Activated B cell treated with CpG ODN at 0.5 μM for 24 hours (primary cell): Measurements from ENCODE around the gene GALNT6. TPM values are rescaled to one million over a fixed set of nuclear protein-coding genes. Genes with fewer than 3 reads are reported as not detected.
"Not testable (repeated sequence)": the region's sequence is repeated elsewhere in the genome, so short reads cannot be mapped to it uniquely, and the experiment has no call there.

Experiments used
- ATAC-seq: fragments of 200-7000 bp; cut with Tn5 transposase; one replicate; pipeline ENCODE4 v1.10.0; 2021; ENCODE audit warnings: low read depth, mild to moderate bottlenecking, moderate library complexity
- CTCF ChIA-PET: fragments of 350-600 bp; sonication (Branson Sonifier 250); formaldehyde crosslinking; loops from one replicate; lab custom pipeline; 2021; ENCODE audit warnings: antibody characterized with exemption; lab: Charles Lee
- POLR2A ChIA-PET: fragments of 350-600 bp; sonication (Branson Sonifier 250); formaldehyde crosslinking; loops from one replicate; lab custom pipeline; 2021; ENCODE audit warnings: antibody characterized with exemption; lab: Charles Lee
- DNase-seq: peaks from one replicate; pipeline ENCODE4 v3.0.0; 2022
- H3K27ac Mint-ChIP-seq: one replicate; pipeline ENCODE4 v1.8.0; 2020; ENCODE audit warnings: mixed read lengths
- H3K27me3 Mint-ChIP-seq: one replicate; pipeline ENCODE4 v1.8.0; 2021; ENCODE audit warnings: mixed read lengths
- H3K36me3 Mint-ChIP-seq: one replicate; pipeline ENCODE4 v1.8.0; 2021; ENCODE audit warnings: low read depth, mixed read lengths
- H3K4me1 Mint-ChIP-seq: one replicate; pipeline ENCODE4 v1.8.0; 2021; ENCODE audit warnings: mixed read lengths
- H3K4me3 Mint-ChIP-seq: one replicate; pipeline ENCODE4 v1.8.0; 2020; ENCODE audit warnings: mild to moderate bottlenecking, mixed read lengths
- H3K9me3 Mint-ChIP-seq: one replicate; pipeline ENCODE4 v1.8.0; 2020; ENCODE audit warnings: mixed read lengths
- intact Hi-C: fragments of 100-400 bp; cut with micrococcal nuclease; formaldehyde crosslinking; loops from one replicate; pipeline ENCODE4 v1.15.1; 2024
- total RNA-seq: library from RNA; stranded (reverse); gene quantifications from 2 replicates; pipeline ENCODE4 v1.2.3, GENCODE V29; 2022
- TF ChIP-seq, protein P1 (sequence below): fragments of 200-600 bp; IDR thresholded peaks from one replicate; pipeline ENCODE4 v1.8.0; 2022; ENCODE audit warnings: antibody characterized with exemption, mild to moderate bottlenecking

GALNT6 gene
- total RNA-seq, 1 donor from 2014 or later: 24.4 TPM

DNA sequence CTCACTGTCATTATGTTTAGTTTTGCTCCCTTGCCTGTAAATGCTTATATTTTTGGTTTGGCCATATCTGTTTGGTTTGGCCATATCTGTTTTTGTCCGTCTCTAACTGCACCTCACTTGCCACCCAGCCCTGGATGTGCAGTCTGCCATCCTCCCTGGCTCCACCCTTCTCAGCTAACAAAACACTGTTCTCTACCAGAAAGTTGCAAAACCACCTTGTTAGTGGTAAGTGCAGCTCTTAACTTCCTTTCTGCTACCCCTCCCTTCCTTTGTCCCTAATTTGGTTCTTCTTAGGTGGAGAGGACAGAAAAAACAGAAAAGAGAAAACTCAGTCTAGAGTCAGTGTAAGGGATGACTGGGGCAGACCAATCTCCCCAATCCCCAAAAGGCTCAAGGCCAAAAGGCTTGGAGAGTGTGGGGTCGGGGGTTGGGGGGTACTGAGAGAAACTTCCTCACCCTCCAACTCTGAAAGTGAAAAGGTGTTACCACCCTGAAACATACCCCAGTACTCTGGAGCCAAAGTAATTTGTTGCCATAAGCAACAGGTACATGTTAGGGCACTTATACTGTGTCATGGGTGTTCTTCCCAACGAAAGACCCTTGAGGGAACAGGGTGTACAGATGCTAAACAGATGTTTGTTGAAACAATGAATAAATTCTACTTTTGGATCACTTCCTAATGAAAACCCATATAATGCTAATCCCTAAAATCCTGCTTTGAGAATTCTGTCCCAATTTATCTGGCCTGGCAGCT, 72.2 kb downstream of the GALNT6 start:
- H3K4me3 Mint-ChIP-seq: peak overlapping the region; percentile 61

DNA sequence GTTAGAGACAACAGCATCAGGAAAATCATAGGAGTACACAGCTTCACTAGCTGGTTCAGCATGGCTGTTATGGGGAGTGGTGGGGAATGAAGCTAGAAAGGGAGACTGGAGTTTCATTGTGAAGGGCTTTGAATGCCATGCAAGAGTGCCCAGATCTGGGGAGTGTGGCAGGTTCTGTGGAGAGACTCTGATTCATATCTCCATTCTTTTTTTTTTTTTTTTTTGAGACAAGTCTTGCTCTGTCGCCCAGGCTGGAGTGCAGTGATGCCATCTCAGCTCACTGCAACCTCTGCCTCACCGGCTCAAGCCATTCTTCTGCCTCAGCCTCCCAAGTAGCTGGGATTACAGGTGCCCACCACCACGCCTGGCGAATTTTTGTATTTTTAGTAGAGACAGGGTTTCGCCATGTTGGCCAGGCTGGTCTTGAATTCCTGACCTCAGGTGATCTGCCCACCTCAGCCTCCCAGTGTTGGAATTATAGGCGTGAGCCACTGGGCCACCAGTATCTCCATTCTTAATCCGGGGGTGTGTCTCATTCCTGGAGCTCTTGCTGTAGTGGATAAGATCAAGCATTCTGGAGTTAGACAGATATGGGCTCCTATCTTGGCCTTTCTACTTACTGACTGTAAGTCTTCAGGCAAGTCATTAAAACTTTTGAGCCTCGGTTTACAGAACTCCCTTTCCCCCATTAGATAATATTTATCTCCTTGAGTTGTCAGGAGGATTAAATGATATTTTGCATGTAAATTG, 73.0 kb downstream of the GALNT6 start:
- Mint-ChIP-seq H3K27ac (peak overlapping the region; percentile 88), H3K4me1 (peaks cover 66% of the 10 kb centered on the region), H3K36me3 (peaks cover 11% of the 10 kb centered on the region), H3K4me3 (peak overlapping the region; percentile 61)
- CTCF ChIA-PET: interaction anchor here (1.6 to 8.2 kb wide), 2 partner anchors 23 to 26 kb away, joined by 3 to 42 read pairs; no protein-coding TSS in a partner anchor
- POLR2A ChIA-PET: interaction anchor here (1.0 to 1.2 kb wide), 6 partner anchors 23 to 733 kb away, joined by 3 to 5 read pairs (median 4); partner anchors contain the start of genes DAZAP2, GALNT6 and NR4A1
- peak; percentile 51 for ATAC-seq
- intact Hi-C loops, DNase-seq, H3K9me3 Mint-ChIP-seq, H3K27me3 Mint-ChIP-seq: not testable (repeated sequence)

More for the DNA sequence above, 72.2 kb downstream of the GALNT6 start:
- peak overlapping the region; percentile 88 for H3K27ac Mint-ChIP-seq
- H3K9me3 Mint-ChIP-seq: no peaks in the 10 kb centered on the region
- H3K4me1 Mint-ChIP-seq: peaks cover 73% of the 10 kb centered on the region
- intact Hi-C loops: no loop called here
- POLR2A ChIA-PET: interaction anchor here (0.6 to 1.5 kb wide), 6 partner anchors 17 to 732 kb away, joined by 3 to 5 read pairs (median 3); partner anchors contain the start of genes GALNT6 and NR4A1
- no peaks in the 10 kb centered on the region for H3K27me3 Mint-ChIP-seq
- peaks cover 11% of the 10 kb centered on the region for H3K36me3 Mint-ChIP-seq
- CTCF ChIA-PET: interaction anchor here (1.6 to 8.2 kb wide), 2 partner anchors 22 to 27 kb away, joined by 3 to 42 read pairs; no protein-coding TSS in a partner anchor
- TF ChIP-seq, protein P1, sequence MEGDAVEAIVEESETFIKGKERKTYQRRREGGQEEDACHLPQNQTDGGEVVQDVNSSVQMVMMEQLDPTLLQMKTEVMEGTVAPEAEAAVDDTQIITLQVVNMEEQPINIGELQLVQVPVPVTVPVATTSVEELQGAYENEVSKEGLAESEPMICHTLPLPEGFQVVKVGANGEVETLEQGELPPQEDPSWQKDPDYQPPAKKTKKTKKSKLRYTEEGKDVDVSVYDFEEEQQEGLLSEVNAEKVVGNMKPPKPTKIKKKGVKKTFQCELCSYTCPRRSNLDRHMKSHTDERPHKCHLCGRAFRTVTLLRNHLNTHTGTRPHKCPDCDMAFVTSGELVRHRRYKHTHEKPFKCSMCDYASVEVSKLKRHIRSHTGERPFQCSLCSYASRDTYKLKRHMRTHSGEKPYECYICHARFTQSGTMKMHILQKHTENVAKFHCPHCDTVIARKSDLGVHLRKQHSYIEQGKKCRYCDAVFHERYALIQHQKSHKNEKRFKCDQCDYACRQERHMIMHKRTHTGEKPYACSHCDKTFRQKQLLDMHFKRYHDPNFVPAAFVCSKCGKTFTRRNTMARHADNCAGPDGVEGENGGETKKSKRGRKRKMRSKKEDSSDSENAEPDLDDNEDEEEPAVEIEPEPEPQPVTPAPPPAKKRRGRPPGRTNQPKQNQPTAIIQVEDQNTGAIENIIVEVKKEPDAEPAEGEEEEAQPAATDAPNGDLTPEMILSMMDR: no peak
- peak; percentile 45 for ATAC-seq
- DNase-seq: no peak

DNA sequence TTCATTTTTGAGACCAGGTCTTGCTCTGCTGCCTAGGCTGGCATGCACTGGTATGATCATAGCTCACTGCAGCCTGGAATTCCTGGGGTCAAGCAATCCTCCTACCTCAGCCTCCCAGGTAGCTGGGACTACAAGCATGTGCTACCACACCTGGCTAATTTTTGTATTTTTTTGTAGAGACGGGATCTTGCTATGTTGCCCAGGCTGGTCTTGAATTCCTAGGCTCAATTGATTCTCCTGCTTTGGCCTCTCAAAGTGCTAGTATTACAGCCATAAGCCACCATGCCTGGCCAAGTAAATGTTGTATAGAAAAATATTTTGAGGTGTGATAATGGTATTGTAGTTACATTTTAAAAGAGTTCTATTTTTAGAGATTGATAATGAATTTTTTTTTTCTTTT, 79.8 kb downstream of the GALNT6 start:
- H3K36me3 Mint-ChIP-seq: peaks cover 45% of the 10 kb centered on the region
- POLR2A ChIA-PET: no interaction called here
- TF ChIP-seq, protein P1: no peak
- H3K4me3 Mint-ChIP-seq: no peak overlapping the region
- no peak for DNase-seq
- H3K4me1 Mint-ChIP-seq: peaks cover 13% of the 10 kb centered on the region
- no peaks in the 10 kb centered on the region for H3K27me3 Mint-ChIP-seq
- CTCF ChIA-PET: interaction anchor here (1.3 kb wide), 1 partner anchor 29 kb away, joined by 3 read pairs; no protein-coding TSS in a partner anchor
- no peak overlapping the region for H3K27ac Mint-ChIP-seq
- ATAC-seq: no peak
- intact Hi-C loops: no loop called here
- H3K9me3 Mint-ChIP-seq: no peaks in the 10 kb centered on the region

DNA sequence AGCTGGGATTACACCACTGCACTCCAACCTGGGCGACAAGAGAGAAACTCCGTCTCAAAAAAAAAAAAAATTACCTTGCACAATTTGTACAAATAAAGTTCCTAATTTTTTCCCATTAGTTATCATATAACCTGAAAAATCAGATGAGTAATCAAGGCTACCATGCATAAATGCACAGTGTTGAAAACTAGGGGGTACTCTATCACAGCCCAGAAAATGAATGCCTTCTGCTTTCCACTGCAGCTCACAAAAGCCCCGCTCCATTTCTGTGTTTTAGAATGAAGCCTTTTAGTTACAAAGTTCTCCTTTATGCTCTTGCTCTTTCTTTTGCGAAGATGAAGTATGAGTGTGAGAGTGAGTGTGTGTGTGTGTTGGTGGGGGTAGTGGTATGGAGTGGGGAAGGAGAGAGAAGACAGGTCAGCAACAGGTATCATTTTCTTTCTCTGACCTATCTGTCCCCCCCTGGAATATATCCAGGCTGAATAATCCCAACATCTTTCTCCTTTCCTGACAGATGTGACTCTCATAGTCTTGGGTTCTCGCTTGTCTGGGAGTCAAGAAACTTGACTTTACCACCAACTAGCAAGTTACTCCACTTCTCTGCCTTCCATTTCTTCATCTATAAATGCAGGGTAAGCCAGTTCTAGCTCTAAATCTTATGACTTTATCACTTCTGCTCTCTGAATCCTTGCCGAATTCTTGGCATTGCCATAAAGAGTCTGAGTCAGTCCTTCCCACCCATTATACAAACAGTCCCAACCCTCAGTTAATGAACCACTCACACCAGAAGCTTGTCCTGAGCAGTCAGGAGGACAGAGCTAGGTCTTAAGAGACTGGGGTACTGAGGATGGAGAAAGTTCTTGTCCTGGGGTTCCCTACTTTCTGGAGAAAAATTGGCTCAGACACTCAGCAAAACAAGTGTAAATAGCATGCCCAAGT, 83.3 kb downstream of the GALNT6 start:
- TF ChIP-seq, protein P1: no peak
- ChIA-PET POLR2A (interaction anchor here (0.7 to 1.2 kb wide), 2 partner anchors 13 to 17 kb away, joined by 3 to 5 read pairs; no protein-coding TSS in a partner anchor), CTCF (interaction anchor here (3.7 kb wide), 1 partner anchor 33 kb away, joined by 18 read pairs; no protein-coding TSS in a partner anchor)
- Mint-ChIP-seq H3K4me3 (no peak overlapping the region), H3K4me1 (peaks cover 10% of the 10 kb centered on the region), H3K27me3 (no peaks in the 10 kb centered on the region), H3K36me3 (peaks cover 59% of the 10 kb centered on the region), H3K27ac (peak overlapping the region; percentile 18), H3K9me3 (no peaks in the 10 kb centered on the region)
- intact Hi-C loops: loop anchor here (1.0 kb wide), 1 partner anchor 33 kb away; no protein-coding TSS in a partner anchor
- no peak for ATAC-seq
- DNase-seq: no peak

DNA sequence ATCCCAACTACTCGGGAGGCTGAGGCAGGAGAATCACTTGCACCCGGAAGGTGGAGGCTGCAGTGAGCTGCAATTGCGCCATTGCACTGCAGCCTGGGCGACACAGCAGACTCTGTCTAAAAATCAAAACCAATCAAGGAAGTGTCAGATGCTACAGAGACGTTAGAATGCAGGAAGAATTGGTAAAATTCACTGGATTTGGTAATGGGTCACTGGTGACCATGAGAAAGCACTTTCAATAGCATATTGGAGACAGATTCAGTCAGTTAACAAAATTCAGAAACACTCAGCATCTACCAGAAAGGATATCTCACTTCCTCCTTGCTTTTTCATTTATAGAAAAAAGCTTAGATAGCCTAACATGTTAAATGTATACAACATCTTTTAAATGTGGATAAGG, 84.7 kb downstream of the GALNT6 start:
- DNase-seq (no peak), ATAC-seq (no peak)
- Mint-ChIP-seq H3K27me3 (no peaks in the 10 kb centered on the region), H3K4me3 (no peak overlapping the region), H3K9me3 (no peaks in the 10 kb centered on the region), H3K27ac (no peak overlapping the region), H3K36me3 (peaks cover 62% of the 10 kb centered on the region), H3K4me1 (peaks cover 8% of the 10 kb centered on the region)
- ChIA-PET POLR2A (no interaction called here), CTCF (interaction anchor here (3.7 kb wide), 1 partner anchor 34 kb away, joined by 18 read pairs; no protein-coding TSS in a partner anchor)
- TF ChIP-seq, protein P1: no peak
- intact Hi-C loops: no loop called here
